Measurements from ENCODE around the gene ZNF778. TPM values are rescaled to one million over a fixed set of nuclear protein-coding genes. Genes with fewer than 3 reads are reported as not detected.

Gene ZNF778
- polyA plus RNA-seq, 2 of the 4 experiments (the other 2 are of a cell fraction) = 7.0 to 9.5 TPM

DNA sequence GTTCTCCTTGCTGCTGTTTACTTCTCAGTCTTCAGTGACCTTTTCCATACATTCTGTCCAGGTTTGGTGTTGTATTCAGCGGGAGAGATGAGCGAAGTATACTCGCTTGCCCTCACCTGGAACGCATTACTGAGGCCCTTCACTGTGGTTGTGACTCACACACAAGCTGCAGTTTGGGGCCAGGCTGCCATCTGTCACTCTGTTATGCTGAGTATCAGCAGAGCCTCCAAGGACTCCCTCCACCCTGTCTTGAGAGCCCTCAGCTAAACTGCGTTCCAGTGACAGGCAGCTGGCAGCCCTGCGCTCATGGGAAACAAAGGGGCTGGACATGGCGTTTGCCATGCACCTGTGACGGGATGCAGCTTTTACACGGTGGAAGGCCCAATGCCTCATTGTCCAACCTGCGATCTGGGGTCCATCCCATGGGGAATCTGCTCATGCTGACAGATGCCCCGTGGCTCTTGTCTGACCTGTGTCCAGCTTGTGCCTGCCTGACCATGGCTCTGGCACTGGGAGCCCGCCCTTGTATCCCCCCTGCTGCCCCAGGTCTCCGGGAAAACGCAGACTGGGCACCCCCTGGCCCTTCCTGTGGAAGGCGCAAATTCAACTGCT is 6.5 kb upstream of the ZNF778 start:
- Histone ChIP-seq H3K4me2 (no peak overlapping the region), H3K27ac (no peak overlapping the region), H3K4me3 (no peak overlapping the region), H3K9me3 (no peaks in the 10 kb centered on the region), H3K4me1 (peaks cover under 1% of the 10 kb centered on the region; the same call in 1 of the 3 replicates)
- peak; percentile 31 to 51; a peak in 5 of 6 replicates for ATAC-seq
- DNase-seq (ENCODE audit: low read depth in 1 of 2, low spot score in 1 of 2) = no peak
- ChIA-PET CTCF (interaction anchor here (1.0 to 1.5 kb wide), 3 partner anchors 13 to 44 kb away, joined by 3 to 5 read pairs (median 4); no protein-coding TSS in a partner anchor), POLR2A (no interaction called here)
- TF ChIP-seq, protein P1, sequence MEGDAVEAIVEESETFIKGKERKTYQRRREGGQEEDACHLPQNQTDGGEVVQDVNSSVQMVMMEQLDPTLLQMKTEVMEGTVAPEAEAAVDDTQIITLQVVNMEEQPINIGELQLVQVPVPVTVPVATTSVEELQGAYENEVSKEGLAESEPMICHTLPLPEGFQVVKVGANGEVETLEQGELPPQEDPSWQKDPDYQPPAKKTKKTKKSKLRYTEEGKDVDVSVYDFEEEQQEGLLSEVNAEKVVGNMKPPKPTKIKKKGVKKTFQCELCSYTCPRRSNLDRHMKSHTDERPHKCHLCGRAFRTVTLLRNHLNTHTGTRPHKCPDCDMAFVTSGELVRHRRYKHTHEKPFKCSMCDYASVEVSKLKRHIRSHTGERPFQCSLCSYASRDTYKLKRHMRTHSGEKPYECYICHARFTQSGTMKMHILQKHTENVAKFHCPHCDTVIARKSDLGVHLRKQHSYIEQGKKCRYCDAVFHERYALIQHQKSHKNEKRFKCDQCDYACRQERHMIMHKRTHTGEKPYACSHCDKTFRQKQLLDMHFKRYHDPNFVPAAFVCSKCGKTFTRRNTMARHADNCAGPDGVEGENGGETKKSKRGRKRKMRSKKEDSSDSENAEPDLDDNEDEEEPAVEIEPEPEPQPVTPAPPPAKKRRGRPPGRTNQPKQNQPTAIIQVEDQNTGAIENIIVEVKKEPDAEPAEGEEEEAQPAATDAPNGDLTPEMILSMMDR (IDR thresholded peaks at IDR 0.05) = no peak
- TF ChIP-seq GATA3 (IDR thresholded peaks at IDR 0.05; ENCODE audit: borderline replicate concordance) = no peak
- no peak for FAIRE-seq
- 30% methylated on average over 9 of the region's 15 CpGs for WGBS (ENCODE audit: missing lambda C conversion rate)

DNA sequence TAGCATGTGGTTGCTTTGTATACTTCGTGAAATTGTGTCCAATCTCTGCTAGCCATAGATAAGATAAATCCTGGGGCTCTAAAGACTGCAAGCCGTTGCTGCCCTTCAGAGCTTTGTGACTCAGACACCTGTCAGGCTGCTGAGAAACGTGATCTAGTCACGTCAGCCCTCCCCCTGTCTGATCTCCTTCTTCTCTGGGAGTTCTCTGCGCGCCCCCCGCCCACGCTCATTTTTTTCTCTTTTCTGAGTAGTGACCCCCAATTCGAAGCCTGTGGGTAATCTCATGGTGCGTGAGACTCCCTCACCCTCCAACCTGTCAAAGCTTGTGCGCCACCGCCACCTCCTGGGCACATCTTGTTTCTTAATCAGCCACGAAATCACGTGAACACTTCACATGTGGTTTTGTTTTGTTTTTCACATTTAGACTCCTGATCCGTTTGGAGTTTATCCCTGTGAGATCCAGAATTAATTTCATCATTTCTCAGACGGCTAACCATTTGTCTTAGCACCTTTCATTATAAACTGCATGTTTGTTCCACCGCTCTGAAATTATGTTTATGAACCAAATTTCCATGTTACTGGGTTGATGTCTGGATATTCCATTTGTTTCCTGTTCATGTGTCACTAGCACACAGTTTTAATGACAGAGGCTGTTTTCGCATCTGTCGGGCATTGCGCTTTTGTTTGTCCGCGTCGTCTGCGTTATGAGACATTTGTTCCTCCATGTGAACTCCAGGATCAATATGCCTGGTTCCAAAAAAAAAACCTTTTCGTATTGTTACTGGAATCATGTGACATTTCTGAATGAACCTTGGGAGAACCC is 977 bp upstream of the ZNF778 start:
- H3K4me3 ChIP-seq = peak overlapping the region; percentile 78
- peak overlapping the region; percentile 100 for H3K4me2 ChIP-seq
- WGBS (ENCODE audit: missing lambda C conversion rate) = 3% methylated on average over 25 of the region's 25 CpGs
- FAIRE-seq = no peak
- ATAC-seq = peak; percentile 81 to 83
- peak overlapping the region; percentile 87 to 95 for H3K27ac ChIP-seq
- H3K4me1 ChIP-seq = peaks cover 9% of the 10 kb centered on the region
- TF ChIP-seq ZNF302 (CRISPR knock-in tag; IDR thresholded peaks at IDR 0.05) (no peak), ZSCAN20 (CRISPR knock-in tag; IDR thresholded peaks at IDR 0.05) (no peak), CHD2 (IDR thresholded peaks at IDR 0.05; ENCODE audit: low read length, partially characterized antibody) (peak; percentile 16), CBX2 (IDR thresholded peaks at IDR 0.05; ENCODE audit: borderline replicate concordance, low read depth) (no peak), MAFK (IDR thresholded peaks at IDR 0.05; ENCODE audit: partially characterized antibody) (no peak), FOSL2 (IDR thresholded peaks at IDR 0.05) (no peak), FOSL2 (CRISPR knock-in tag; IDR thresholded peaks at IDR 0.05) (peak; percentile 37; the same call in 1 of the 2 replicates), EHF (CRISPR knock-in tag; IDR thresholded peaks at IDR 0.05) (0 out of 2 replicates have a peak, but pooled peaks have one; percentile 7), GATA3 (IDR thresholded peaks at IDR 0.05; ENCODE audit: borderline replicate concordance) (no peak), BHLHE40 (IDR thresholded peaks at IDR 0.05; ENCODE audit: low read depth, low read length) (peak; percentile 40), RCOR1 (IDR thresholded peaks at IDR 0.05; ENCODE audit: low read depth, low read length) (no peak), RAD21 (conservative IDR thresholded peaks at IDR 0.05 in 1 of 2, IDR thresholded peaks at IDR 0.05 in 1 of 2) (peak; percentile 87 to 92), CEBPB (IDR thresholded peaks at IDR 0.05) (peak in 1 of 2 experiments; percentile 51; a peak in 2 of 4 replicates), EP300 (IDR thresholded peaks at IDR 0.05) (no peak), NR3C1 (IDR thresholded peaks at IDR 0.05) (no peak), ZFP36 (IDR thresholded peaks at IDR 0.05; ENCODE audit: borderline replicate concordance, partially characterized antibody) (no peak), HOXA7 (CRISPR knock-in tag; IDR thresholded peaks at IDR 0.05) (0 out of 2 replicates have a peak, but pooled peaks have one; percentile 26), SMC3 (IDR thresholded peaks at IDR 0.05) (peak; percentile 69)
- TF ChIP-seq, protein P2, sequence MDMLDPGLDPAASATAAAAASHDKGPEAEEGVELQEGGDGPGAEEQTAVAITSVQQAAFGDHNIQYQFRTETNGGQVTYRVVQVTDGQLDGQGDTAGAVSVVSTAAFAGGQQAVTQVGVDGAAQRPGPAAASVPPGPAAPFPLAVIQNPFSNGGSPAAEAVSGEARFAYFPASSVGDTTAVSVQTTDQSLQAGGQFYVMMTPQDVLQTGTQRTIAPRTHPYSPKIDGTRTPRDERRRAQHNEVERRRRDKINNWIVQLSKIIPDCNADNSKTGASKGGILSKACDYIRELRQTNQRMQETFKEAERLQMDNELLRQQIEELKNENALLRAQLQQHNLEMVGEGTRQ (IDR thresholded peaks at IDR 0.05) = peak; percentile 87
- TF ChIP-seq, protein P3, sequence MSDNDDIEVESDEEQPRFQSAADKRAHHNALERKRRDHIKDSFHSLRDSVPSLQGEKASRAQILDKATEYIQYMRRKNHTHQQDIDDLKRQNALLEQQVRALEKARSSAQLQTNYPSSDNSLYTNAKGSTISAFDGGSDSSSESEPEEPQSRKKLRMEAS (IDR thresholded peaks at IDR 0.05) = peak; percentile 91
- TF ChIP-seq, protein P1 (IDR thresholded peaks at IDR 0.05) = peak; percentile 72
- TF ChIP-seq, protein P4, sequence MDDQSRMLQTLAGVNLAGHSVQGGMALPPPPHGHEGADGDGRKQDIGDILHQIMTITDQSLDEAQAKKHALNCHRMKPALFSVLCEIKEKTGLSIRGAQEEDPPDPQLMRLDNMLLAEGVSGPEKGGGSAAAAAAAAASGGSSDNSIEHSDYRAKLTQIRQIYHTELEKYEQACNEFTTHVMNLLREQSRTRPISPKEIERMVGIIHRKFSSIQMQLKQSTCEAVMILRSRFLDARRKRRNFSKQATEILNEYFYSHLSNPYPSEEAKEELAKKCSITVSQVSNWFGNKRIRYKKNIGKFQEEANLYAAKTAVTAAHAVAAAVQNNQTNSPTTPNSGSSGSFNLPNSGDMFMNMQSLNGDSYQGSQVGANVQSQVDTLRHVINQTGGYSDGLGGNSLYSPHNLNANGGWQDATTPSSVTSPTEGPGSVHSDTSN (IDR thresholded peaks at IDR 0.05) = no peak
- peak; percentile 79 to 81 for DNase-seq (ENCODE audit: low read depth in 1 of 2, low spot score in 1 of 2)
- POLR2A ChIA-PET = interaction anchor here (0.8 to 1.5 kb wide), 4 partner anchors 15 to 405 kb away, joined by 3 to 5 read pairs (median 3); partner anchors contain the start of genes APRT and SPG7
- H3K9me3 ChIP-seq = no peaks in the 10 kb centered on the region
- CTCF ChIA-PET = interaction anchor here (0.6 to 1.7 kb wide), 16 partner anchors 19 to 407 kb away, joined by 3 to 4 read pairs (median 3); partner anchors contain the start of gene APRT
